HEK293 (cell line): ENCODE results near the gene BANF2.
"Not testable (repeated sequence)": the region's sequence is repeated elsewhere in the genome, so short reads cannot be mapped to it uniquely, and the experiment has no call there.

ENCODE experiments used
- FEZF1 ChIP-seq: fragments of 450-650 bp; formaldehyde crosslinking; IDR thresholded peaks from 2 replicates; pipeline ENCODE4 v1.5.1; 2016; ENCODE audit warnings: missing biosample characterization, missing genetic modification characterization
- YY1 ChIP-seq: fragments of 450-650 bp; formaldehyde crosslinking; IDR thresholded peaks from 2 replicates; pipeline ENCODE4 v1.5.1; 2018; ENCODE audit warnings: missing biosample characterization, missing genetic modification characterization
- ZBTB7A ChIP-seq: fragments of 450-650 bp; formaldehyde crosslinking; IDR thresholded peaks from 2 replicates; pipeline ENCODE4 v1.5.1; 2016; ENCODE audit warnings: low read depth, missing biosample characterization, missing genetic modification characterization
- ZBTB8A ChIP-seq: fragments of 450-650 bp; formaldehyde crosslinking; IDR thresholded peaks from 2 replicates; pipeline ENCODE4 v1.5.1; 2016; ENCODE audit warnings: missing biosample characterization, missing genetic modification characterization
- TF ChIP-seq, protein P1 (sequence below): fragments of 450-650 bp; formaldehyde crosslinking; IDR thresholded peaks from 2 replicates; pipeline ENCODE4 v1.5.1; 2016; ENCODE audit warnings: missing biosample characterization, missing genetic modification characterization

DNA sequence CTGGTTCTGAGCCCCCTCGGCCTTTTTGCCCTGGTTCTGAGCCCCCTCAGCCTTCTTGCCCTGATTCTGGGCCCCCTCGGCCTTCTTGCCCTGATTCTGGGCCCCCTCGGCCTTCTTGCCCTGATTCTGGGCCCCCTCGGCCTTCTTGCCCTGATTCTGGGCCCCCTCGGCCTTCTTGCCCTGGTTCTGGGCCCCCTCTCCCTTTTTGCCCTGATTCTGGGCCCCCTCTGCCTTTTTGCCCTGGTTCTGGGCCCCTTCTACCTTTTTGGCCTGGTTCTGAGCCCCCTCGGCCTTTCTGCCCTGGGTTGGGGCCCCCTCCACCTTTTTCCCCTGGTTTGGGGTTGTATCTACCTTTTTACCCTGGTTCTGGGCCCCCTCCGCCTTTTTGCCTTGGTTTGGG, 40.4 kb upstream of the BANF2 start:
- not testable (repeated sequence) for TF ChIP-seq ZBTB8A (tag by site-specific recombination); FEZF1; ZBTB7A (tag by site-specific recombination); YY1 (tag by site-specific recombination)
- TF ChIP-seq, protein P1, sequence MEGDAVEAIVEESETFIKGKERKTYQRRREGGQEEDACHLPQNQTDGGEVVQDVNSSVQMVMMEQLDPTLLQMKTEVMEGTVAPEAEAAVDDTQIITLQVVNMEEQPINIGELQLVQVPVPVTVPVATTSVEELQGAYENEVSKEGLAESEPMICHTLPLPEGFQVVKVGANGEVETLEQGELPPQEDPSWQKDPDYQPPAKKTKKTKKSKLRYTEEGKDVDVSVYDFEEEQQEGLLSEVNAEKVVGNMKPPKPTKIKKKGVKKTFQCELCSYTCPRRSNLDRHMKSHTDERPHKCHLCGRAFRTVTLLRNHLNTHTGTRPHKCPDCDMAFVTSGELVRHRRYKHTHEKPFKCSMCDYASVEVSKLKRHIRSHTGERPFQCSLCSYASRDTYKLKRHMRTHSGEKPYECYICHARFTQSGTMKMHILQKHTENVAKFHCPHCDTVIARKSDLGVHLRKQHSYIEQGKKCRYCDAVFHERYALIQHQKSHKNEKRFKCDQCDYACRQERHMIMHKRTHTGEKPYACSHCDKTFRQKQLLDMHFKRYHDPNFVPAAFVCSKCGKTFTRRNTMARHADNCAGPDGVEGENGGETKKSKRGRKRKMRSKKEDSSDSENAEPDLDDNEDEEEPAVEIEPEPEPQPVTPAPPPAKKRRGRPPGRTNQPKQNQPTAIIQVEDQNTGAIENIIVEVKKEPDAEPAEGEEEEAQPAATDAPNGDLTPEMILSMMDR = not testable (repeated sequence)
